ENCODE results near the gene PSPN. TPM values are rescaled to one million over a fixed set of nuclear protein-coding genes. Genes with fewer than 3 reads are reported as not detected.

PSPN gene
- total and polyA plus RNA-seq, 8 donors = 0.64 to 1.4 (median 0.92) TPM

DNA sequence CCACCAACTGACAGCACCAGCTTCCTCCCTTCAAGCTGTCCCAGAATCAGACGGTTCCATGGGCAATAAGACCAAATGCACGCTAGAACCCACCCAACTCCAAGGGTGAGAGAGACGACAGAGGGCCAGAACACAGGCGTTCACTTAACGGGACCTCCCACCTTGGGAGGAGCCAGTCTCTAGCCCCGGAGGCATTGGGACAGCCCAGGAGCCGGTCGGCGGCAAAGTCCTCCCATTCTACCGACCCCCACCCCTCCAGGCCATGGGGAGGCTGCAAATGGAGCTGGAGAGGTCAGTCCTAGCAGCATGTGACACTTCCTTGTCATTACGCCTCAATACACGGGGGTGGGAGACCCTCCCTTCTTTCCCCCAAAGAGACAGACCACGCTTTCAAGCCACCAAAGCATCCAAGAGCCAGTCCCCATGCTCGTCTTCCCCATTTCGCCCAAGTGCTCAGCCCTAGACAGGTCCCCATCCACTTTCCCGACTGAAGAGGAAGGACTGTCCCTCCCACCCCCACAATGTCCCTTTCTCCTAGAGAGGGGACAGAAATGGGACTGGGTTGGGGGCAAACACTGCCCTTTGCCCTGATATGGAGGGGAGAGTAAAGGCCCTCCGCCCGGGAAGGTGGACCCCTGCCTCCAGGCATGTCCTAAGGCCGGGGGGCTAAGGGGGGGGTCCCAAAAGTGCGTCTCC, 47.9 kb upstream of the PSPN start:
- FAIRE-seq = no peak
- H3K27ac ChIP-seq = peak overlapping the region in 2 of 4 donors; percentile 28 to 39
- intact Hi-C loops (cut with DNase I) = no loop called here

DNA sequence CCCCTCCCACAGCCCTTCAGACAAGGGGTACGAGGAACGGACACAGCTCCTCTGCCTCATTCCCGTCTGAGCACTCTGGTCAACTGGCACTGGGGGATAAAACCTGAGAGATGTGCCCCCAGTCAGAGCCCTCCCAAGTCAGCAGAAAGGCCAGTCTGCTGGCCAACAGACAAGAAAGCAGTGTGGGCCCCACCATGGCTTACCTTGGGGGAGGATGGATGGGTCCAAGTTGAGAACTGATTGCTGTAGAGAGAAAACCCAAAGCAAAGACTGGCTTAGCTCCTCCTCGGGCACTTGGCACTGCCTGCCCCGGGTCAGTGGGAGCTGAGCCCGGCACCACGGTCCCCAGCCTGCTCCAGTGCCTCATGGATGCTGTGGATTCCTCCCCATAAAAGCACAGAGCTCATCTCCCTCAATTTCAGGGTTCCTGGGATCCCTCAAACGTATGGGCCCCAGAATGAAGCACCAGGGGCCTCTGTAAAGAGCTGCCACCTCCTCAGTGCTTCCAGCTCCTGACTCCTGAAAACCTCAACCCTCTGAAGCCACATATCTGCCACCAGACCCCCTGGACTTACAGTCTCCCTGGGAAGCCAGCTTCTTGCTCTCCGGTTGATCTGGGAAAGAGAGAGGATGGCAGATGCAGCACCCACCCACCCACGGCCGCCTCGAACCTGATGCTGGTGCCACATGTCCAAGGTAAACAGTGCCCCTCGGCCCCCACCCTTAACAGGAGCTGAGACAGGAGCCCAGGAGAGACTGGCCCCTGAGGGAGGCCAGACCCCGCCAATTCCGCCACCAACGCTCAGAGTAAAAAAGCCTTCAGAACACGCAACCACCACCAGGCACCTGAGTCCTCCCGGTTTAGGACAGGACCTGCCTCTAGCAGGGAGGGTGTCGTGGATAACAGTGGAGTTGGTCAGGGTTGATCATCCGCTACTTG, 45.6 kb upstream of the PSPN start:
- H3K36me3 ChIP-seq = peaks cover 6 to 45% (median 32%) of the 10 kb centered on the region in 3 donors
- FAIRE-seq = no peak
- H3K27ac ChIP-seq = no peak overlapping the region
- ATAC-seq = no peak
- WGBS, 2 donors = 79 to 83% methylated on average over 20 of the region's 20 CpGs
- no peaks in the 10 kb centered on the region for H3K9me3 ChIP-seq
- DNase-seq = no peak
- TF ChIP-seq, protein P1, sequence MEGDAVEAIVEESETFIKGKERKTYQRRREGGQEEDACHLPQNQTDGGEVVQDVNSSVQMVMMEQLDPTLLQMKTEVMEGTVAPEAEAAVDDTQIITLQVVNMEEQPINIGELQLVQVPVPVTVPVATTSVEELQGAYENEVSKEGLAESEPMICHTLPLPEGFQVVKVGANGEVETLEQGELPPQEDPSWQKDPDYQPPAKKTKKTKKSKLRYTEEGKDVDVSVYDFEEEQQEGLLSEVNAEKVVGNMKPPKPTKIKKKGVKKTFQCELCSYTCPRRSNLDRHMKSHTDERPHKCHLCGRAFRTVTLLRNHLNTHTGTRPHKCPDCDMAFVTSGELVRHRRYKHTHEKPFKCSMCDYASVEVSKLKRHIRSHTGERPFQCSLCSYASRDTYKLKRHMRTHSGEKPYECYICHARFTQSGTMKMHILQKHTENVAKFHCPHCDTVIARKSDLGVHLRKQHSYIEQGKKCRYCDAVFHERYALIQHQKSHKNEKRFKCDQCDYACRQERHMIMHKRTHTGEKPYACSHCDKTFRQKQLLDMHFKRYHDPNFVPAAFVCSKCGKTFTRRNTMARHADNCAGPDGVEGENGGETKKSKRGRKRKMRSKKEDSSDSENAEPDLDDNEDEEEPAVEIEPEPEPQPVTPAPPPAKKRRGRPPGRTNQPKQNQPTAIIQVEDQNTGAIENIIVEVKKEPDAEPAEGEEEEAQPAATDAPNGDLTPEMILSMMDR (IDR thresholded peaks at IDR 0.05) = no peak
- intact Hi-C loops (cut with DNase I) = no loop called here
- no peaks in the 10 kb centered on the region for H3K27me3 ChIP-seq
- H3K4me1 ChIP-seq = peaks cover 0 to 11% (median 0%) of the 10 kb centered on the region in 3 donors
- no peak overlapping the region for H3K4me3 ChIP-seq

More for the DNA sequence above, 47.9 kb upstream of the PSPN start:
- ATAC-seq (no peak), DNase-seq (peak in 3 of 6 donors; percentile 35 to 74 (median 38))
- peaks cover 0 to 11% (median 0%) of the 10 kb centered on the region in 3 donors for H3K4me1 ChIP-seq
- TF ChIP-seq, protein P1 (IDR thresholded peaks at IDR 0.05) = no peak
- peak overlapping the region; percentile 57 to 87 (median 76) for H3K4me3 ChIP-seq
- WGBS, 2 donors = 1% methylated on average over 20 of the region's 20 CpGs
- no peaks in the 10 kb centered on the region for H3K27me3 ChIP-seq
- H3K36me3 ChIP-seq = peaks cover 0 to 22% (median 10%) of the 10 kb centered on the region in 3 donors
- H3K9me3 ChIP-seq = no peaks in the 10 kb centered on the region

DNA sequence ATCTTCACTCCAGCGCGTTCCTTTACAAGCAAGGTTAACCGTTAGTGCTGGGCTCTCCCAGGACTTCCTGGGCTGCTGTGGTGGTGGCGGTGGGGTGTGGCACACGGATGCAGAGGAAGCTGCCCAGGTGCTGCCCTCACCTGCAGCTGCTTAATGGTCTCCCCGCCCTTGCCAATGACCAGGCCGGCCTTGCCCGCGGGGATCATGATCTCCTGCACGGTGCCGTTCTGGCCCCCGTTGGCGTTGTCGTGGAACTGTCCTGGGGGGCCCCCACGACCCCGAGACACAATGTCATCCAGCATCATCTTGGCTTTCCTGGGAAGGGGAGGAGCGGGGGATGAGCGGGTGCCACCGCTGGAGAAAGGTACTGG, 42.8 kb upstream of the PSPN start:
- ATAC-seq (no peak), DNase-seq (no peak), FAIRE-seq (no peak)
- 91 to 93% methylated on average over 19 of the region's 19 CpGs for WGBS, 2 donors
- Histone ChIP-seq H3K36me3 (peaks cover 11 to 69% (median 55%) of the 10 kb centered on the region in 3 donors), H3K4me1 (peaks cover 0 to 11% (median 0%) of the 10 kb centered on the region in 3 donors), H3K9me3 (no peaks in the 10 kb centered on the region), H3K4me3 (no peak overlapping the region), H3K27ac (no peak overlapping the region), H3K27me3 (no peaks in the 10 kb centered on the region)
- intact Hi-C loops (cut with DNase I) = no loop called here
- TF ChIP-seq, protein P1 (IDR thresholded peaks at IDR 0.05) = no peak

DNA sequence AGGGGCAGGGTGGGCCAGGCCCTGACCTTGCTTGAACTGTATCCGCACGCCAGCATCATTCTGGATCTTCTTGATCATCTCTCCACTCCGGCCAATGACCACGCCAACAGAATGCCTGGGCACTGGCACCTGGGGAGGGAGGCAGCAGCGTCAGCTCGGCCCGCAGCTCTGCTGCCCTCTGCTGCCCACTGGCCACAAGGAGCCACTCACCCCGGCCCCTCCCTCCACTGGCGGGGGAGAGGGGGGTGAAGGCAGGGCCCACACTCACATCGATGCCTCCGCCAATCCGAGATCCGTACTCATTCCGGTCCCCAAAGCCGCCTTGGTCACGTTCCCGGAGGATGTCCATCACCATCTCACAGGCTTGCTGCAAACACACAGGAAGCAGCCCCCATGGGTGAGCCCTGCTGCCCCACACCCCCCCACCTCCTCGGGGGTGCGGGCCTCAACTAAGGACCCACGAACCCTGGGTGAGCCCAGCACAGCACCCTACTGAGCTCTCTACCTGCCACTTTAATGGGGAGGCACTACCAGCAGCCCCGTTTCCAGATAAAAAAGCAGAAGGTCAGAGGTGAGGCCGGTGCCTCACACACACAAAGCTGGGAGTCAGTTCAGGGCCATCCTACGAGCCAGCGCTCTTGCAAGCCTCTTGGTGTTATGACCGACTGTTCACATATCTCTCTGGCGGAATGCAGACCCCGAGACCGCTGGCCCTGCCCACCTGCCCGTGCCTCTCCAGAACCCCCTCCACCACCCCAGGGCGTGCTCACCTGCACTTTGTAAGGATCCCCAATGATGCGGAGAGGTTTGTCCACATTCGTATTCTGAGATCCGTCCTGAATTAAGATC, 42.2 kb upstream of the PSPN start:
- no peak overlapping the region for H3K27ac ChIP-seq
- intact Hi-C loops (cut with DNase I) = no loop called here
- ATAC-seq (peak in 3 of 4 donors; percentile 69 to 71 (median 70)), FAIRE-seq (no peak), DNase-seq (peak in 1 of 6 donors; percentile 42)
- no peaks in the 10 kb centered on the region for H3K9me3 ChIP-seq
- H3K27me3 ChIP-seq = no peaks in the 10 kb centered on the region
- TF ChIP-seq, protein P1 (IDR thresholded peaks at IDR 0.05) = no peak
- H3K4me3 ChIP-seq = no peak overlapping the region
- peaks cover 11 to 69% (median 55%) of the 10 kb centered on the region in 3 donors for H3K36me3 ChIP-seq
- H3K4me1 ChIP-seq = peaks cover 0 to 6% (median 0%) of the 10 kb centered on the region in 3 donors
- 72 to 75% methylated on average over 33 of the region's 33 CpGs for WGBS, 2 donors

Measured in pancreas (tissue), 10 donors.